HG03108 (cell line): ENCODE results near the gene CAPN7.

Source experiments
- ATAC-seq: cut with Tn5 transposase; IDR thresholded peaks from one replicate; pipeline ENCODE4 v1.9.1; 2021; ENCODE audit warnings: moderate library complexity; ENCODE audit not compliant: unreplicated experiment

Gene CAPN7

DNA sequence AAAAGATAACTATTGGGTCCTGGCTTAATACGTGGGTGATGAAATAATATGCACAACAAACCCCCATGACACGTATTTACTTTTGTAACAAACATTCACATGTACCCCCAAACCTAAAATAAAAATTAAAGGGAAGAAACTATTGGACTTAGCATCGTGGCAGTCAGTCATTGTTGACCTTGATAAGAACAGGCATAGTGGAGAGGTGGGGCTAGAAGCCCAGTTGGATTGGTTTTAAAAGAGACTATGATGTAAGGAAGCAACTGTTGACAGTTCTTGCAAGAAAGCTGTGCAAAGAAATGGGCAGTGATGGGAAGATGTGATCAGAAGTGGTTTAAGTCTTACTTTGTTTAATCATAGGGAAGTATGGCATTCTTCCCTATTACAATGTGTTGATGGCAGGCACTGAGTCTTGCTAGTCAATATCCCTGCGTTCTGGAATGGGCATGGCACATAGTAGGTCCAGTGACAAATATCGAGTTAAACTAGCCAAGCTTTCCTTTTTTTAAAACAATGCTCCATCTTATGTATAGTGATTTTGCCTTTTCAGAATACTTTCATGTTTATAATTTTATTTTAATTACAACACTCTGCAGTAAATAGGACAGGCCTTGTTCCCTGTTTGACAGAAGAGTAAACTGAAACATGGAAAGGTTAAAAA lies 37.9 kb downstream of the CAPN7 start:
- no peak for ATAC-seq

DNA sequence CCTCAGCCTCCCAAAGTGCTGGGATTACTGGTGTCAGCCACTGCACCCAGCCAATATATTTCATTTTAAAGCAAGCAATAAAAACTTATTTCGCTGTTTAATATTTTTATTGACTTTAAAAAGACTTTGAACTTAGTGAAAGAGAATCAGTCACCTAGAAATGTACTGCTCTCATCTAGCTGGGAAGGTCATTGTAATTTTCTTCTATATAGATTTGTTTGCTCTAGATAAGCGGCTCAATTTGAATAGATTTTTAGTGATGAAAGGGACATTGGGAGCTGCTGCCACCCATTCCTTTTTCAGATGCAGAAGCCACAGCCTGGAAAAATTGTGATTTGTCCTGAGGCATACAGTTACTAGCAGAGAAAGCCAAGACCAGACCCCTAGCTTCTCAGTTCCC lies 40.1 kb downstream of the CAPN7 start:
- no peak for ATAC-seq

- no peak for ATAC-seq
These were observed 47.1 kb downstream of the CAPN7 start for GRCh38 chr3:15253023-15253697.

DNA sequence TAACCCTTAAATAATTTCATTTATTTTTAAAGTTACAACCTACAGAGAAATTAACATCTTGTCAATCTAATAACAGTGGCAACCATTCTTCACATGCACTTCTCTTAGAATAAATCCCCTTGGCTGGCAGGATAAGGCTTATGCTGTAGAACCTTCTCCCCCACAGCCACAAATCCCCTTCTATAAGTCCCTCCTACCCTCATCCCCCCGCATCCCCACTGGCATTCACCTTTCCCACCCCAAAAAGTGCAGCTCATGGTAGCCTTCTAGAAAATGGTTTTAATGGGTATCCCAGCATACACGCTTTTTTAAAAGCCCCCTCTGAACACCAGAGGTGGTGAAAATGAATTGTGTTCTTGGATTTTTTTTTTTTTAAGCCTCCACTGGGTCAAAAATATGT lies 49.2 kb downstream of the CAPN7 start:
- no peak for ATAC-seq

GRCh38 chr3:15256861-15257341 lies 50.9 kb downstream of the CAPN7 start:
- ATAC-seq = no peak

GRCh38 chr3:15258720-15259119 lies 52.7 kb downstream of the CAPN7 start:
- ATAC-seq = no peak

GRCh38 chr3:15260531-15260930 lies 54.5 kb downstream of the CAPN7 start:
- ATAC-seq = no peak

DNA sequence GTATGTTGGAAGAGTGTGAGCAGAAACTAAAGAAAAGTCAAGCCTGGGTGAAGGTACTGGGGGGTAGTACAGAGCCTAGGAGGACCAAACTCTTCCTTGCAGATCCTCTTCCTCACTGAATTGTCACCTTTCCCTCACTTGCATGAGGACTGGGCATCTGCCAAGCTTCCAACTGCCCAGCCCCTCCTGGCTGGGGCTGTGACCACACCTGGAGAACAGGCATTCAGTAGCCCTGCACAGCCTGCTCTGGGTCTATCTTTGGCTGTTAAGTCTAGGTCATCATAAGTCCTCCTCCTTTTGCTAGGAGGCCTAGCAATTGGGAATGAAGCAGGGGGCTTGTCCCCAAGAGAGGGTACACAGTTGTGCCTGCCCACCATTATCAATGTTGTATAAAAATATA lies 55.2 kb downstream of the CAPN7 start:
- no peak for ATAC-seq

GRCh38 chr3:15262021-15262420 lies 56.0 kb downstream of the CAPN7 start:
- no peak for ATAC-seq

- ATAC-seq = no peak
These were observed 57.1 kb downstream of the CAPN7 start for GRCh38 chr3:15263120-15263519.

GRCh38 chr3:15263926-15264325 lies 57.9 kb downstream of the CAPN7 start:
- ATAC-seq = no peak

- no peak for ATAC-seq
These were observed 58.4 kb downstream of the CAPN7 start for GRCh38 chr3:15264486-15264885.

DNA sequence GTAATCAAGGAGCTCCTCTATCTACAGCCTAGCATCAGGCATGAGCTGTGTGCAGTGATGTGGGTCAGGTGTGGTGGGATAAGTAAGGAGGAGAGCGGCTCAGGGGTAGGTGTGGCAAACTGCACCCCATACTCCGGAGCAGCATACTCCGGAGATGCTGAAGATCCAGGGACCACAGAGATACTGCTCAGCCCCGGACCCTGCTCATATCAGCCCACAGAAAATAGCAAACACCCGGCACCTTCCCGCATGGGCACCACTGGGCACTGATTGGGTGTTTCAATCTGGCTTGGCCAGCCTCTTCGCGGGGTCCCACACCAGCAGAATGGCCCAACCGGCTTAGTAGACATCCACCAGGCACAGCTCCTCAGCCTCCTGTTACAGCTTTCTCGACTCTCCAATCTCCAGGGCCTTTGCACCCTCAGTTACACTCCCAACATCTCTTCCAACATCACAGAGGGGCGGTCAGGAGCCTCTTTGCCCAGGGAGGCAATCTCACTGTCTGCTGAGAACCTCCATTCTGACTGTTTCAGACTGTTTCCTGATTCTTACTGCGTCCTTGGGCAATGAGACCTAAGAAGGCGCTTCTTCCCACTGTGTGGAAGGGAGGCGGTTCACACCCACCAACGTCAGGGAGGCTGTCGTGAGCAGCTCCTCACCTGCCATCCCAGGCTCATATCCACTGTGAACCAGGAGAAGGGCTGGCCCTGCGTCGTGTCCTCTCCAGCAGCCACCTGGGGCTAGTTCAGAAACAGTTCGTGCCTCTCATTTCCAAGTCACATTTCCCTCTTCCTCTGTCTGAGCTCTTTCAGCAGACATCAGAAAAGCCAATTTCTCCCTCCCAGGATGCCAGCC lies 59.8 kb downstream of the CAPN7 start:
- ATAC-seq = no peak

- no peak for ATAC-seq
These were observed 60.7 kb downstream of the CAPN7 start for GRCh38 chr3:15266510-15267376.

DNA sequence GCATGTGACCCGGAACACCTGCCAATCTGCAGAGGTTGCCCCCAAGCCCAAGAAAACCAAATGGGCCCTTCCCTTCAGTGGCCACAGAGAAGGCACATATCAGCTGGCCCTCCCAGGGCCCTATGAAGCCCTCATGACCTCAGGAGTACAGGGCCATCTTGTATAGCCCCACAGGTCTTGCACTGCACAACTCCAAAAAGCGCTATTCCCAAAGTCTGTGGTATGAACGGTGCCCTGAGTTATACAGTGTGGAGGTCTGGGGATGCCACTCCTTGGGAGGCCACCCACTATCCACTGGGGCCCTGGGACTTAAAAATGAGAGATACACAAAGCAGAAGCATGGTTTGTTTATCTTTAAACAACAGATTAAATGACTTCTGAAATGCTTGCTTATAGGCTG lies 61.5 kb downstream of the CAPN7 start:
- ATAC-seq = no peak

DNA sequence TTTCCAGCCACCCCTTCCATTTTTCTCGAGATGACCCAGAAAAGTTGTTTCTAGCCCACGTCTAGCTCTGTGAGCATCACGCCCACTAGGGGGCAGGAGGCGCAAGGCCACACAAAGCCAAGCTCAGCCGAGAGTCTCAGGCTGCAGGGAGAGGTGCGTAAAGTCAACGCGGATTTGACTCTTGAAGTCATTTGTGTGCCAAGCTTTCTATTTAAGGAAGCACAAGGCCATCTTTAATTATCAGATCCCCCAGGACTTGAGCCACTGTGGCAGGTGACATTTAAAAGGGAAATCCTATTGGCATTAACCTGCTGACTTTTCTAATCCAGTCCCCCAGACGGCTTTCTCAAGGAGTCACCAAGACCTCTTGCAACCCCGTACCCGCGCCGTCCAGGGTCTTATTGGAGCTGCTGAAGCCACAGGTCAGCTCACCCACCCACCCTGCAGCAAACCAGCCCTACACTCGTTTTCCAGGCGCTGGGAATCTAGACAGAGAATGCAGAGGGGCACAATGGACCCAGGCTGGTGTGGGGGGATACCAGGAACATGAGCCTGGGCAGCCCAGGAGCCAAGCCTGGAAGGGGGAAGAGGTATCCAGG lies 62.1 kb downstream of the CAPN7 start:
- ATAC-seq = peak; percentile 37

DNA sequence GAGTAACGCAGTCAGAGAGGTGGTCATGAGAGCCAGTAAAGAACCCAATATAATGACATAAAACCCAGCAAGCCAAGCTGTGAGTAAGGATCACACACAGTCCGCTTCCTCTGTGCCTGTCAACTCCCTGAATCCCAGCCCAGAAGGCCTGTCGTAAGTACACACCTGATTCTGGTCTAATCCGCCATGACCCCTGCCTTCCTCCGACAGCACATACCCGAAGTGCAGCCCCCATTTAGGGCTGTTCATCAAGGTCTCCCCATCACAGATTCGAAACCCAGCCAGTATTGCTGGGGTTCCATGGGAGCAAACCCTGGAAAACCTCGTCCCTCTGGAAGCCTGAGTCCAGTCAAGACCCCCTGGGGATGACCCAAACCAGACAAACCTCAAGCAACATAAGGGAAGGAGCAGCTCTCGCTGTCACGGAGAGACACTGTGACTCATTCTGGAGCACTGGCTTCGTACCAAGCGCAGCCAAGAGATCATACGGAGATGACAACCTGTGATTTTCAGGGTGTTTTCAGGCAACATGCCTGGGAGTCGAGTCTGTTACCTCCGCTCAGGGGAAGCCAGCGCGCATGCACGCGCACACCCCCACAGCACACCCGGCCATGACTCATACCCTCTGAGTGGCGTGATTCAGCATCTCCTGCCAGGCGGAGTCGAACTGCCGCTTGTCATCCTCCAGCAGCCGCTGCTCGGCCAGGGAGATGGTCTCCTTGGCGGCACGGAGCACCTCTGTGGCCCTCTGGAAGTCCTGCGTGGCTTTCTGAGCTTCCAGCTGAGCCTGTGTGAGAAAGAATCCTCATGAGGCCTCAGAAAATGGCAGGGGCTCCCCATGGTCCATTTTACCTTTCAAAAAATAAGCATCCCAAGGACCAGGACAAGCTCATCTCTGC lies 63.3 kb downstream of the CAPN7 start:
- ATAC-seq = peak; percentile 56

- ATAC-seq = no peak
These were observed 65.0 kb downstream of the CAPN7 start for GRCh38 chr3:15271030-15271429.

DNA sequence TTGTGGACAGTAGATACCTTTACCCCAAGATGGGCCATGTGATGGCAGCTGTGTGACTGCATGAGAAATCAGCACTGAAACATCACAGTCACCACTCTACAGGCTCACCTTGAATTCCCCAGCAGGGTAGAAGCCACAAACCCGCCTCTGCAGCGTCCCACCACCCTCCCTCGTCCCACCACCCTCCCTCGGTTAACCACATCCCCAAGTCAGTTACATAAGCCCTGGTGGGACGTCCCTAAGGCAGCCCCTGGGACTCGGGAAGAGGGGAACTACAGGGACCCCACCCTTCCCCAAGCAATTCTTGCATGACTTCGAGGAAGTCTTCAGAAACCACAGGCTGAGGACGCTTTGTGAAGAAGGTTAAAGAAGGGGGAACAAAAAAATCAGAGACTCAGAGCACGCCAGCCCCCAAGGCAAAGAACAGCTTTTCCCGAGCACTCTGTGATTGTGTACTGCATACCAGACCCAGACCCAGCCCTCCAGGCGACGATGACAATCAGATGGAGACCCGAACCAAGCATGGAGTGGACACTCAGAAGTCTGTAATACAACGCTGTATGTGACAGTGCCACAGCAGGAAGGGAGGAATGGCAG lies 65.8 kb downstream of the CAPN7 start:
- ATAC-seq = peak; percentile 51
